ENCODE measurements around the gene NUMA1. TPM values are rescaled to one million over a fixed set of nuclear protein-coding genes. Genes with fewer than 3 reads are reported as not detected.

Gene NUMA1
- total and polyA plus RNA-seq, 2 of the 13 experiments (the other 11 are each of a cell fraction or from before 2014, with no cell fraction given), result 57.3 to 60.2 TPM

- FAIRE-seq (no peak), DNase-seq (ENCODE audit: low spot score) (no peak), ATAC-seq (no peak)
- Histone ChIP-seq H3K9ac (ENCODE audit: insufficient read depth, low read depth, low read length) (no peak overlapping the region), H3K36me3 (replicated peaks in 1 of 2; ENCODE audit: control insufficient read depth in 1 of 2, insufficient read depth in 2 of 2, low read length in 2 of 2) (peaks cover 0 to 26% of the 10 kb centered on the region in 2 experiments; a peak in 3 of 5 replicates), H3K9me3 (ENCODE audit: low read length) (no peaks in the 10 kb centered on the region), H4K20me1 (ENCODE audit: insufficient read depth, low read length) (no peaks in the 10 kb centered on the region), H3K4me2 (ENCODE audit: low read depth, low read length) (no peak overlapping the region), H2AFZ (ENCODE audit: low read length) (no peak overlapping the region), H3K27ac (ENCODE audit: extremely low read length, insufficient read depth, low read length) (no peak overlapping the region), H3K27me3 (ENCODE audit: control insufficient read depth in 1 of 2, insufficient read depth in 2 of 2, low read length in 2 of 2) (no peaks in the 10 kb centered on the region), H3K79me2 (ENCODE audit: insufficient read depth, low read length) (peaks cover 61% of the 10 kb centered on the region), H3K4me3 (replicated peaks in 1 of 3; ENCODE audit: insufficient read depth in 1 of 3, low read depth in 2 of 3, low read length in 3 of 3) (no peak overlapping the region), H3K4me1 (ENCODE audit: insufficient read depth, low read length) (peaks cover 26% of the 10 kb centered on the region)
- TF ChIP-seq SP1 (IDR thresholded peaks at IDR 0.05) (no peak), SP1 (CRISPR knock-in tag; IDR thresholded peaks at IDR 0.05) (no peak), GPBP1L1 (CRISPR knock-in tag; IDR thresholded peaks at IDR 0.05) (no peak), HNRNPL (IDR thresholded peaks at IDR 0.05; ENCODE audit: low read depth, low read length) (no peak), NR2F6 (IDR thresholded peaks at IDR 0.05) (no peak), NR2F6 (CRISPR knock-in tag; IDR thresholded peaks at IDR 0.05) (no peak), SIN3A (IDR thresholded peaks at IDR 0.05; ENCODE audit: borderline replicate concordance, low read depth, low read length) (no peak), ZNF687 (CRISPR knock-in tag; IDR thresholded peaks at IDR 0.05) (no peak), ZNF672 (CRISPR knock-in tag; IDR thresholded peaks at IDR 0.05) (no peak), HDAC1 (CRISPR knock-in tag; IDR thresholded peaks at IDR 0.05) (no peak), EZH2 (conservative IDR thresholded peaks at IDR 0.05; ENCODE audit: low read depth, low read length) (no peak), MLXIP (CRISPR knock-in tag; IDR thresholded peaks at IDR 0.05; ENCODE audit: borderline replicate concordance) (no peak), TBX2 (CRISPR knock-in tag; IDR thresholded peaks at IDR 0.05; ENCODE audit: borderline replicate concordance) (no peak), ZNF619 (CRISPR knock-in tag; IDR thresholded peaks at IDR 0.05) (no peak), HDAC2 (CRISPR knock-in tag; IDR thresholded peaks at IDR 0.05) (no peak), ZNF883 (CRISPR knock-in tag; IDR thresholded peaks at IDR 0.05; ENCODE audit: not compliant biosample characterization) (no peak), ZNF839 (CRISPR knock-in tag; IDR thresholded peaks at IDR 0.05; ENCODE audit: borderline replicate concordance) (no peak), ZNF598 (CRISPR knock-in tag; IDR thresholded peaks at IDR 0.05; ENCODE audit: borderline replicate concordance) (no peak), ZNF768 (CRISPR knock-in tag; IDR thresholded peaks at IDR 0.05) (no peak)
- intact Hi-C loops (cut with micrococcal nuclease; ENCODE audit: unreplicated experiment), result no loop called here
- in situ Hi-C loops (cut with HindIII; ENCODE audit: extremely low pct_ligation_motif_present, low pct_unique_long_range_greater_than_20kb), result no loop called here
- ChIA-PET POLR2A (interaction anchor here (0.8 to 1.2 kb wide), 2 partner anchors 28 to 29 kb away, joined by 3 to 7 read pairs; no protein-coding TSS in a partner anchor), CTCF (ENCODE audit: low intra/inter-chr PET ratio, low total read pairs) (no interaction called here)
- BruUV-seq (replicated peaks), result TSS peak; percentile 17
Observed at GRCh38 chr11:72069200-72069599, 11.1 kb downstream of the NUMA1 start.
